Activated CD8-positive, alpha-beta T cell treated with anti-CD3 and anti-CD28 coated beads, Interleukin-2, amount 10 ng/mL, durations not matched to agents 7 days and 5 days (primary cell): Measurements from ENCODE around the gene CDK18. TPM values are rescaled to one million over a fixed set of nuclear protein-coding genes. Genes with fewer than 3 reads are reported as not detected.
A peak's percentile ranks its signal among the peaks of the same experiment; 100 is the strongest.

ENCODE experiments used
- ATAC-seq: fragments of 150-1000 bp; cut with Tn5 transposase; one replicate; pipeline ENCODE4 v1.10.0; 2021; ENCODE audit warnings: moderate library complexity
- CTCF ChIA-PET: fragments of 350-600 bp; sonication (Branson Sonifier 250); formaldehyde crosslinking; loops from one replicate; lab custom pipeline; 2021; ENCODE audit warnings: antibody characterized with exemption; lab: Charles Lee
- POLR2A ChIA-PET: fragments of 350-600 bp; sonication (Branson Sonifier 250); formaldehyde crosslinking; loops from one replicate; lab custom pipeline; 2021; ENCODE audit warnings: antibody characterized with exemption; lab: Charles Lee
- DNase-seq: peaks from one replicate; pipeline ENCODE4 v3.0.0-alpha.2; 2020
- H3K27ac Mint-ChIP-seq: one replicate; pipeline ENCODE4 v1.8.0; 2021; ENCODE audit warnings: mild to moderate bottlenecking, mixed read lengths
- H3K27me3 Mint-ChIP-seq: one replicate; pipeline ENCODE4 v1.8.0; 2021; ENCODE audit warnings: low read depth, mixed read lengths
- H3K36me3 Mint-ChIP-seq: one replicate; pipeline ENCODE4 v1.8.0; 2021; ENCODE audit warnings: low read depth, mixed read lengths
- H3K4me1 Mint-ChIP-seq: one replicate; pipeline ENCODE4 v1.8.0; 2021; ENCODE audit warnings: low read depth, mixed read lengths
- H3K4me3 Mint-ChIP-seq: one replicate; pipeline ENCODE4 v1.8.0; 2021; ENCODE audit warnings: mild to moderate bottlenecking, mixed read lengths
- H3K9me3 Mint-ChIP-seq: one replicate; pipeline ENCODE4 v1.8.0; 2022; ENCODE audit warnings: mixed read lengths; ENCODE audit not compliant: insufficient read depth
- total RNA-seq, 2 experiments: library from RNA; stranded (reverse); gene quantifications; one replicate each; pipeline ENCODE4 v1.2.3, GENCODE V29; 2021

CDK18 gene
- total RNA-seq, 2 experiments from 2014 or later: 4.5 to 6.0 TPM

GRCh38 chr1:205526431-205526830, 22.0 kb downstream of the CDK18 start:
- Mint-ChIP-seq H3K36me3 (no peaks in the 10 kb centered on the region), H3K9me3 (no peaks in the 10 kb centered on the region), H3K4me1 (peaks cover 4% of the 10 kb centered on the region), H3K27ac (no peak overlapping the region), H3K4me3 (no peak overlapping the region), H3K27me3 (no peaks in the 10 kb centered on the region)
- DNase-seq (no peak), ATAC-seq (no peak)
- ChIA-PET CTCF (interaction anchor here (0.9 to 5.6 kb wide), 3 partner anchors 17 to 131 kb away, joined by 3 to 104 read pairs (median 3); no protein-coding TSS in a partner anchor), POLR2A (interaction anchor here (0.8 to 1.5 kb wide), 2 partner anchors 65 to 106 kb away, joined by 3 read pairs; no protein-coding TSS in a partner anchor)

DNA sequence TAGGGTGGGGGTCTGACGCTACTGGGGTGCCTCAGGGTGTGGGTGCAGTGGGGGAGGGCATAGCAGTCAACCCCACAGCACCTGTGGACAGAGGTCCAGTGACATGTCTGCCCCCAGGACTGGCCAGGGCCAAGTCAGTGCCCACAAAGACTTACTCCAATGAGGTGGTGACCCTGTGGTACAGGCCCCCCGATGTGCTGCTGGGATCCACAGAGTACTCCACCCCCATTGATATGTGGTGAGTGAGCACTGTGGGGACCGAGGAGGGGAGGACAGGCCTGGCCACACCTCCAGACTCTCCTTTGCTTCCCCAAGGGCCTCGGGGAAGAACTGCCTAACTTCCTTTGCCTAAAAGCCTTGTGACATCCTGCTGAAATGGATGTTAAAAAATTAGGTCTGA, 23.5 kb downstream of the CDK18 start:
- DNase-seq (no peak), ATAC-seq (no peak)
- Mint-ChIP-seq H3K27me3 (no peaks in the 10 kb centered on the region), H3K9me3 (no peaks in the 10 kb centered on the region), H3K36me3 (no peaks in the 10 kb centered on the region), H3K4me1 (peaks cover 4% of the 10 kb centered on the region), H3K27ac (no peak overlapping the region), H3K4me3 (no peak overlapping the region)
- POLR2A ChIA-PET: no interaction called here
- CTCF ChIA-PET: interaction anchor here (1.0 to 5.6 kb wide), 7 partner anchors 46 to 140 kb away, joined by 3 to 104 read pairs (median 4); no protein-coding TSS in a partner anchor

DNA sequence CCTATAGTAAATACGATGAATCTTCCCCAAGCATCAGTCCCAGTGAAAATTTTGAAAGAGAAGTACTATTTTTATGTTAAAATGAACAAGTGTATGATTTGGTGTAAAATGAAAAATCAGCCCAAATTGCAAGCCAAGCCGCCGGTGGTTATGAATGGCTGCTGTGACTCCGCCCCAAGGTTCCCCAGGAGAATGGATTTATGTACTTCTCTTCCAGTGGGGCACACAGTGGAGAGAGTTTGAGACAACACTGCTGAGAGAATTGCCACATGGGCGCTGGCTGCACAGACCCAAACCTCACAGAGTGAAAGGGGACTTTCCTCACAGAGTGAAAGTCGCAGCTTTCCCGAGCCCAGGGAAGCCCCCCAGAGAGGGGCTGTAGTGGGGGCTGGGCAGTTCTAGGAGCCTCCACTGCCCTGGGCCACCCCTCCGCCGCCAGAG, 24.0 kb downstream of the CDK18 start:
- no peak for ATAC-seq
- Mint-ChIP-seq H3K4me1 (peaks cover 4% of the 10 kb centered on the region), H3K4me3 (no peak overlapping the region), H3K27ac (no peak overlapping the region), H3K9me3 (no peaks in the 10 kb centered on the region), H3K36me3 (no peaks in the 10 kb centered on the region), H3K27me3 (no peaks in the 10 kb centered on the region)
- ChIA-PET POLR2A (no interaction called here), CTCF (interaction anchor here (0.6 to 5.6 kb wide), 19 partner anchors 9 to 203 kb away, joined by 3 to 104 read pairs (median 4); partner anchors contain the start of gene ELK4)
- no peak for DNase-seq

DNA sequence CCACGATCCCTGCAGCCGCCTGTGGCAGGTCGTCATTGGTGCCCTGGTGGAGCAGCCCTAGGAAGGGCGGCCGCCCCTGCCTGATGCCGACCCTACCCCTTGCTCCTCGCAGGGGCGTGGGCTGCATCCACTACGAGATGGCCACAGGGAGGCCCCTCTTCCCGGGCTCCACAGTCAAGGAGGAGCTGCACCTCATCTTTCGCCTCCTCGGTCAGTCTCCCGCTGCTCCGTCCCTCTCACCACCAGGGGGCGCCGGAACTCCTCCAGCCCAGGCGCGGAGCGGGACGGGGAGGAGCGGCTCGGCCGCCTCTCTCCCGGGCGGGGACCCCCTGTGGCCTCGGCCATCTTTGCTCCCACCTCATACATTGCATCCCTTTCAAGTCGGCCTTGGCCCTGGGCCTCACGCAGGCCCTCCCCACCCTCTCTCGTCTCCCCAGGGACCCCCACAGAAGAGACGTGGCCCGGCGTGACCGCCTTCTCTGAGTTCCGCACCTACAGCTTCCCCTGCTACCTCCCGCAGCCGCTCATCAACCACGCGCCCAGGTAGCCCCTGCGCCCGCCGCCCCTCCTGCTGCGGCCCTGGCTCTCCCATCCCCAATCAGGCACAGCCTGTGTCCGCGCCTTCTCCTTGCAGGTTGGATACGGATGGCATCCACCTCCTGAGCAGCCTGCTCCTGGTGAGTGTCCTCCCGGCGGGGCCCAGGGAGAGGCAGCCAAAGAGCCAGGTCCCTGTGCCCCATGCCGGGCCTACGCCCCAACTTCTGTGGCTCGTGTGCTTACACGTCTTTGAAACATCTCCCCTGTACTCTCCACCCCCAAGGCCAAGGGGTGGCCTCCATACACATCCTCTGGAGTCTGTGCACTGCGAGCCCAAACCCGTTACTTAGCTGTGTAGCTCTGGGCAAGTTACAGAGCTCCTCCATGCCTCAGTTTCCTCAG, 24.7 kb downstream of the CDK18 start:
- no peak overlapping the region for H3K27ac Mint-ChIP-seq
- no peaks in the 10 kb centered on the region for H3K36me3 Mint-ChIP-seq
- H3K4me1 Mint-ChIP-seq: peaks cover 4% of the 10 kb centered on the region
- DNase-seq (peak; percentile 87), ATAC-seq (peak; percentile 95)
- H3K9me3 Mint-ChIP-seq: no peaks in the 10 kb centered on the region
- ChIA-PET CTCF (interaction anchor here (0.5 to 5.6 kb wide), 23 partner anchors 9 to 206 kb away, joined by 3 to 104 read pairs (median 4); partner anchors contain the start of gene ELK4), POLR2A (no interaction called here)
- H3K4me3 Mint-ChIP-seq: peak overlapping the region; percentile 43
- H3K27me3 Mint-ChIP-seq: no peaks in the 10 kb centered on the region

- ChIA-PET POLR2A (interaction anchor here (1.3 kb wide), 1 partner anchor 102 kb away, joined by 6 read pairs; the partner anchor contains the start of gene ELK4), CTCF (interaction anchor here (1.4 to 5.6 kb wide), 8 partner anchors 8 to 176 kb away, joined by 4 to 104 read pairs (median 8); partner anchors contain the start of gene ELK4)
- no peaks in the 10 kb centered on the region for H3K9me3 Mint-ChIP-seq
- no peaks in the 10 kb centered on the region for H3K27me3 Mint-ChIP-seq
- no peak for ATAC-seq
- no peak overlapping the region for H3K27ac Mint-ChIP-seq
- DNase-seq: no peak
- no peaks in the 10 kb centered on the region for H3K36me3 Mint-ChIP-seq
- H3K4me3 Mint-ChIP-seq: no peak overlapping the region
- H3K4me1 Mint-ChIP-seq: peaks cover 4% of the 10 kb centered on the region
These were observed 25.6 kb downstream of the CDK18 start for GRCh38 chr1:205530116-205530515.

- DNase-seq (no peak), ATAC-seq (no peak)
- Mint-ChIP-seq H3K27me3 (no peaks in the 10 kb centered on the region), H3K4me1 (peaks cover 5% of the 10 kb centered on the region), H3K4me3 (no peak overlapping the region), H3K36me3 (no peaks in the 10 kb centered on the region), H3K27ac (no peak overlapping the region), H3K9me3 (no peaks in the 10 kb centered on the region)
- ChIA-PET CTCF (interaction anchor here (0.7 to 5.6 kb wide), 5 partner anchors 46 to 219 kb away, joined by 3 to 104 read pairs (median 5); partner anchors contain the start of genes ELK4 and NUCKS1), POLR2A (interaction anchor here (1.3 kb wide), 1 partner anchor 101 kb away, joined by 6 read pairs; the partner anchor contains the start of gene ELK4)
These were observed 26.9 kb downstream of the CDK18 start for GRCh38 chr1:205531191-205532025.

DNA sequence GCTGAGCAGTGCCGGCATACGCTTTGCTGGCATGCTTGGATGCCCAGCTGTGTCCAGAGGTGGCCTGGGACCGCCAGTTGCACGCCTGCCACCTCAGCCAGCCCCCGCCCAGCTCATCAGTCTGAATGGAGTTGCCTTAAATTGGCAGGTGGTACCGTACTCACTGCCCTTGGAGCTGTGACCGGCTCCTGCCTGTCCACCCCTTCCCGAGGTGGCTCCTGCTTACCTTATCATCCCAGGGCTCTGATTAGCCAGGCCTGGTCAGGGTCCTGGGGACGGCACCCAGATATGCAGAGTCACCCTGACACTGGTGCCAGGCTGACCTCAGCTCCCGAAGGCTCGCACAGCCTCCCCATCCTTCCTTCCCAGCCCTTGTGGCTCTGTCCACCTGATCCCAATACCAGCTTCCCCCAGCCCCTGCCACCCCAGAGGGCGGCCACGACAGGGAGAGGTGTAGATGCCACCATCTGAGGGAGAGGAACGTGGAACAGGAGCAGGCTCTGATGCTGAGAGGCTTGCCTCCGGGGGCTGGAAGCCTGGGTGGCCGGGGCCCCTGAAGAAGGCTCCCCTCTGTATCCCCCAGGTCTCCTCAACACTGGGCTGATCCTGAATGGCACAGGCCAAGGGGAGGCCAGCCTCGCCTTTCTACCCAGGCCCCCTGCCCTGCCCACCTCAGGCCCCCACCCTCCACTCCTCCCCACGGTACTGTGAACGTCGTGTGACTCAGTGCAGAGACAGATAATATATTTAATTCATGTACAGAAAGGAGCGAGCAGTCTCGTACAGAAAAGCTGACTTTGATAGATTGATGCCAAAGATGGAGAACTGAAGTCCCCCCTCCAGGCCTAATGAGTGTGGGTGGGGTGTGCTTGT, 27.8 kb downstream of the CDK18 start:
- POLR2A ChIA-PET: interaction anchor here (0.6 kb wide), 1 partner anchor 84 kb away, joined by 3 read pairs; no protein-coding TSS in a partner anchor
- Mint-ChIP-seq H3K4me3 (no peak overlapping the region), H3K4me1 (peaks cover 14% of the 10 kb centered on the region), H3K27ac (no peak overlapping the region), H3K27me3 (no peaks in the 10 kb centered on the region), H3K9me3 (no peaks in the 10 kb centered on the region), H3K36me3 (no peaks in the 10 kb centered on the region)
- CTCF ChIA-PET: interaction anchor here (5.6 kb wide), 1 partner anchor 125 kb away, joined by 104 read pairs; no protein-coding TSS in a partner anchor
- DNase-seq (no peak), ATAC-seq (no peak)

- Mint-ChIP-seq H3K4me1 (peaks cover 15% of the 10 kb centered on the region), H3K27ac (no peak overlapping the region), H3K9me3 (no peaks in the 10 kb centered on the region)
These were observed 28.7 kb downstream of the CDK18 start for GRCh38 chr1:205532996-205533735.

DNA sequence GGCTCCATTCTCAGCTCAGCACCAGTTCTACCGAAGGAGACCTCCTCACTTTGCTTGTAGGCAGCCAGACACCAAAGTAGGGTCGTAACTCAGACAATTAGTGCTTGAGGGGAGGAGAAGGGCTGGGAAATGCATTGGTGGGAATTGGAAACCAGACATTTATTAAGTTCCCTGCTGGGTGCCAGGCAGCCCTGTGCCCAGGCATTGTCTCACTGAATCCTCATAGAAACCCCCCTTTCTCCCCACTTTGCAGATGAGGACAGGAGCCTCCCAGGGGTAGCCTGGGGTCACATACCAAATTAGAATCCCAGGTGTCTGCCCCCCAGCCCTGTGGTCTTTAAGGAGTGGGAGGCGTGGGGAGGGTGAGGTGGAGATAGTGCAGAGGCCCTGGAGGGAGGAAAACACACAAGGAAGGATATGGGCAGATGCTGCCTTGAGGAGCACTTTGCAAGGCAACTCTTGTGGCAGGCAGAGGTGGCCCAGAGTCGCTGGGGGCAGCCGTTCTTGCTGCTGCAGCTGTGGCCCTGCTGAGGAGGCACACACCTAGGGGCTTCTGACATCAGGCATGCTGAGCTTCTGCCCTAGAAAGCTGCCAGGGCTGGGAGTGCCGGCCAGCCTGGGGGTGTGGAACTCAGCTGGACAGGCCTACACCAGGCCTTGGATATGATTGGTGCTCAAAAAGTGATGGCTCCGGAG, 29.4 kb downstream of the CDK18 start:
- Mint-ChIP-seq H3K4me3 (no peak overlapping the region), H3K9me3 (no peaks in the 10 kb centered on the region), H3K27me3 (no peaks in the 10 kb centered on the region), H3K27ac (no peak overlapping the region), H3K36me3 (no peaks in the 10 kb centered on the region), H3K4me1 (peaks cover 15% of the 10 kb centered on the region)
- ATAC-seq: no peak
- POLR2A ChIA-PET: no interaction called here
- DNase-seq: no peak
- CTCF ChIA-PET: interaction anchor here (1.0 to 1.4 kb wide), 4 partner anchors 49 to 125 kb away, joined by 3 to 4 read pairs (median 3); no protein-coding TSS in a partner anchor

More at GRCh38 chr1:205532996-205533735, 28.7 kb downstream of the CDK18 start:
- DNase-seq (no peak), ATAC-seq (no peak)
- Mint-ChIP-seq H3K4me3 (no peak overlapping the region), H3K36me3 (no peaks in the 10 kb centered on the region), H3K27me3 (no peaks in the 10 kb centered on the region)
- POLR2A ChIA-PET: no interaction called here
- CTCF ChIA-PET: interaction anchor here (1.0 to 1.1 kb wide), 2 partner anchors 125 to 126 kb away, joined by 3 read pairs; no protein-coding TSS in a partner anchor
